Osteoblast (primary cell): ENCODE measurements around the gene CIAO2A. TPM values are rescaled to one million over a fixed set of nuclear protein-coding genes. Genes with fewer than 3 reads are reported as not detected.

Experiments
- DNase-seq: peaks from one replicate; pipeline ENCODE4 v3.0.0; 2011; ENCODE audit warnings: low spot score, mixed read lengths; ENCODE audit not compliant: insufficient read length; ENCODE audit errors: missing footprints
- H2AFZ ChIP-seq: 2 replicates; pipeline ENCODE4 v1.6.0; 2011; ENCODE audit warnings: mild to moderate bottlenecking, low read length
- H3K27ac ChIP-seq: 2 replicates; pipeline ENCODE4 v1.5.1; 2011; ENCODE audit warnings: mild to moderate bottlenecking, low read depth, low read length, moderate library complexity
- H3K27me3 ChIP-seq: 2 replicates; pipeline ENCODE4 v1.6.0; 2012; ENCODE audit warnings: mild to moderate bottlenecking, control low read depth, inconsistent platforms, low read length, moderate library complexity; ENCODE audit not compliant: insufficient read depth
- H3K36me3 ChIP-seq: 2 replicates; pipeline ENCODE4 v1.5.1; 2011; ENCODE audit warnings: mild to moderate bottlenecking, low read length, control low read depth, moderate library complexity; ENCODE audit not compliant: insufficient read depth
- H3K4me1 ChIP-seq: 2 replicates; pipeline ENCODE4 v1.5.1; 2011; ENCODE audit warnings: mild to moderate bottlenecking, low read length, control low read depth, moderate library complexity; ENCODE audit not compliant: insufficient read depth
- H3K4me2 ChIP-seq: 2 replicates; pipeline ENCODE4 v1.6.0; 2011; ENCODE audit warnings: mild to moderate bottlenecking, low read length; ENCODE audit not compliant: insufficient read depth
- H3K4me3 ChIP-seq: fragments of 200-600 bp; sonication (generic); 3 replicates; pipeline ENCODE4 v1.5.1; 2012; ENCODE audit warnings: mild to moderate bottlenecking, low read length, inconsistent platforms; ENCODE audit not compliant: insufficient read depth
- H3K79me2 ChIP-seq: 2 replicates; pipeline ENCODE4 v1.6.0; 2012; ENCODE audit warnings: mild to moderate bottlenecking, low read length, control low read depth, inconsistent platforms; ENCODE audit not compliant: insufficient read depth
- H3K9me3 ChIP-seq: 2 replicates; pipeline ENCODE4 v1.5.1; 2011; ENCODE audit warnings: low read depth, low read length, control low read depth
- H4K20me1 ChIP-seq: 2 replicates; pipeline ENCODE4 v1.6.0; 2012; ENCODE audit warnings: mild to moderate bottlenecking, low read length, control low read depth; ENCODE audit not compliant: insufficient read depth
- CTCF ChIP-seq: IDR thresholded peaks from 2 replicates; pipeline ENCODE4 v1.5.1; 2011; ENCODE audit warnings: mild to moderate bottlenecking, low read depth, low read length, moderate library complexity; ENCODE audit errors: extremely low read depth
- total RNA-seq: library from RNA; depleted of rRNA; stranded (reverse); fragments of >200 nt; gene quantifications from 2 replicates; pipeline ENCODE4 v1.2.3, GENCODE V29; 2012

CIAO2A gene
- total RNA-seq, 1 donor: 45.2 TPM

- Histone ChIP-seq H3K36me3 (peaks cover 8% of the 10 kb centered on the region), H3K4me2 (peak overlapping the region; percentile 37), H3K9me3 (no peaks in the 10 kb centered on the region), H3K4me3 (no peak overlapping the region), H2AFZ (peak overlapping the region; percentile 28), H3K27ac (peak overlapping the region; percentile 67), H3K79me2 (no peaks in the 10 kb centered on the region), H4K20me1 (no peaks in the 10 kb centered on the region), H3K4me1 (peaks cover 32% of the 10 kb centered on the region), H3K27me3 (no peaks in the 10 kb centered on the region)
- DNase-seq: peak; percentile 90
- no peak for TF ChIP-seq CTCF
Observed at GRCh38 chr15:64070965-64071851, 22.4 kb downstream of the CIAO2A start.

DNA sequence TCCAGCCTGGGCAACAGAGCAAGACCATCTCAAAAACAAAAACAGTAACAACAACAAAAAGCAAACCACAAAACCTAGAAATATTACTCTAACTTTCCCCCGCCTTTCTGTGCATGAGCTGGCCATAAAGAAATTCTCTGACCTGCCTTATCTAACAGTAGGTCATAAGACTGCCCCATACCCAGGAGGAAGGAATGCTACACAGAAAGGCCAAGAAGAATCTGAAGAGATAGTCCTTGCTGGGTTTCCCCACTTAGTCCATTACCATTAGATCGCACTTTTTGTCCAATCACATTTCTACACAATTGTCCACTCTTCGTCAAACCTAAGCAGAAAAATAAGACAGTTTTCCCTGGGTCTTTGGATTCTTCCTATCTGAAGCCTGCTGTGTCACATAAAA is 23.5 kb downstream of the CIAO2A start:
- TF ChIP-seq CTCF: no peak
- Histone ChIP-seq H3K79me2 (no peaks in the 10 kb centered on the region), H3K36me3 (peaks cover 8% of the 10 kb centered on the region), H3K27ac (peak overlapping the region; percentile 17), H3K4me3 (no peak overlapping the region), H4K20me1 (no peaks in the 10 kb centered on the region), H3K4me1 (peaks cover 32% of the 10 kb centered on the region), H3K27me3 (no peaks in the 10 kb centered on the region), H2AFZ (no peak overlapping the region), H3K4me2 (no peak overlapping the region), H3K9me3 (no peaks in the 10 kb centered on the region)
- DNase-seq: no peak

- H3K27me3 ChIP-seq: no peaks in the 10 kb centered on the region
- H3K9me3 ChIP-seq: no peaks in the 10 kb centered on the region
- no peak overlapping the region for H3K4me3 ChIP-seq
- no peak for DNase-seq
- no peaks in the 10 kb centered on the region for H3K79me2 ChIP-seq
- no peak overlapping the region for H2AFZ ChIP-seq
- TF ChIP-seq CTCF: no peak
- H3K36me3 ChIP-seq: no peaks in the 10 kb centered on the region
- H3K27ac ChIP-seq: no peak overlapping the region
- H3K4me2 ChIP-seq: no peak overlapping the region
- no peaks in the 10 kb centered on the region for H4K20me1 ChIP-seq
- H3K4me1 ChIP-seq: peaks cover 32% of the 10 kb centered on the region
Observed at GRCh38 chr15:64068133-64068532, 25.5 kb downstream of the CIAO2A start.

GRCh38 chr15:64067564-64068030 is 26.0 kb downstream of the CIAO2A start:
- peak; percentile 90 for DNase-seq
- Histone ChIP-seq H4K20me1 (no peaks in the 10 kb centered on the region), H3K4me3 (no peak overlapping the region), H3K4me1 (peaks cover 32% of the 10 kb centered on the region), H3K79me2 (no peaks in the 10 kb centered on the region), H3K36me3 (no peaks in the 10 kb centered on the region), H3K27me3 (no peaks in the 10 kb centered on the region), H3K27ac (no peak overlapping the region), H3K9me3 (no peaks in the 10 kb centered on the region), H2AFZ (no peak overlapping the region), H3K4me2 (peak overlapping the region; percentile 25)
- TF ChIP-seq CTCF: peak; percentile 81
